Caco-2 (cell line): ENCODE measurements around the gene ZNF593. TPM values are rescaled to one million over a fixed set of nuclear protein-coding genes. Genes with fewer than 3 reads are reported as not detected.

ENCODE experiments used
- BruUV-seq: library from RNA; stranded (reverse); fragments of 400-500 nt; replicated peaks from 2 replicates; lab custom pipeline; 2021; lab: Mats Ljungman, UMichigan
- CTCF ChIA-PET: fragments of 300-600 bp; sonication (Branson Sonifier 250); formaldehyde crosslinking; loops from one replicate; lab custom pipeline; 2022; ENCODE audit warnings: antibody characterized with exemption; lab: Charles Lee
- POLR2A ChIA-PET: fragments of 300-600 bp; sonication (Branson Sonifier 250); formaldehyde crosslinking; loops from one replicate; lab custom pipeline; 2022; ENCODE audit warnings: antibody characterized with exemption; lab: Charles Lee
- DNase-seq, 2 experiments: peaks; one replicate each; pipeline versions ENCODE4 v3.0.0 to v3.0.0-alpha.2; 2020 to 2022
- H3K27me3 ChIP-seq: replicated peaks from 2 replicates; pipeline ENCODE4 v1.6.0; 2011; ENCODE audit warnings: low read length; ENCODE audit not compliant: control insufficient read depth, insufficient read depth
- H3K36me3 ChIP-seq: 2 replicates; pipeline ENCODE4 v1.5.1; 2011; ENCODE audit warnings: low read length; ENCODE audit not compliant: control insufficient read depth, insufficient read depth
- H3K4me1 ChIP-seq: fragments of 250-450 bp; sonication (Bioruptor Pico); 2 replicates; pipeline ENCODE4 v1.5.1; 2020; ENCODE audit warnings: mild to moderate bottlenecking
- H3K4me3 ChIP-seq: 2 replicates; pipeline ENCODE4 v1.5.1; 2011; ENCODE audit warnings: low read depth, mild to moderate bottlenecking, control low read depth, low read length
- H3K9me3 ChIP-seq: fragments of 250-450 bp; sonication (Bioruptor Pico); 2 replicates; pipeline ENCODE4 v1.5.1; 2020; ENCODE audit warnings: mild to moderate bottlenecking, moderate library complexity
- H3K27ac Mint-ChIP-seq: one replicate; pipeline ENCODE4 v1.8.0; 2022; ENCODE audit warnings: mixed read lengths; ENCODE audit not compliant: unreplicated experiment
- H3K27me3 Mint-ChIP-seq: one replicate; pipeline ENCODE4 v1.8.0; 2022; ENCODE audit warnings: mixed read lengths; ENCODE audit not compliant: insufficient read depth, unreplicated experiment
- H3K36me3 Mint-ChIP-seq: one replicate; pipeline ENCODE4 v1.8.0; 2022; ENCODE audit warnings: mild to moderate bottlenecking, mixed read lengths; ENCODE audit not compliant: insufficient read depth, unreplicated experiment
- H3K4me1 Mint-ChIP-seq: one replicate; pipeline ENCODE4 v1.8.0; 2022; ENCODE audit warnings: low read depth, mixed read lengths; ENCODE audit not compliant: unreplicated experiment
- H3K4me3 Mint-ChIP-seq: one replicate; pipeline ENCODE4 v1.8.0; 2022; ENCODE audit warnings: mild to moderate bottlenecking, moderate library complexity, mixed read lengths; ENCODE audit not compliant: unreplicated experiment
- H3K9me3 Mint-ChIP-seq: one replicate; pipeline ENCODE4 v1.8.0; 2022; ENCODE audit warnings: mixed read lengths; ENCODE audit not compliant: unreplicated experiment
- CTCF ChIP-seq, 2 experiments: fragments of 200-600 bp in 1 of 2; IDR thresholded peaks; 1 replicate in 1 of 2; 2 replicates in 1 of 2; pipeline versions ENCODE4 v1.5.1 to v1.8.0; 2011 to 2022; ENCODE audit warnings: antibody characterized with exemption in 1 of 2, control low read depth in 1 of 2, inconsistent platforms in 1 of 2, low read depth in 1 of 2, low read length in 1 of 2, mild to moderate bottlenecking in 1 of 2, moderate library complexity in 1 of 2; ENCODE audit not compliant: insufficient read depth in 1 of 2, severe bottlenecking in 1 of 2, unreplicated experiment in 1 of 2
- intact Hi-C: fragments of 100-400 bp; cut with micrococcal nuclease; formaldehyde crosslinking; loops from one replicate; pipeline ENCODE4 v1.10.0; 2022; ENCODE audit not compliant: unreplicated experiment
- total RNA-seq: library from RNA; stranded (reverse); gene quantifications from 2 replicates; pipeline ENCODE4 v1.2.3, GENCODE V29; 2022

ZNF593 gene
- total RNA-seq, 1 experiment from 2014 or later: 50.0 TPM

- Mint-ChIP-seq H3K9me3 (no peaks in the 10 kb centered on the region), H3K36me3 (no peaks in the 10 kb centered on the region), H3K4me1 (peaks cover 8% of the 10 kb centered on the region), H3K27ac (no peak overlapping the region), H3K27me3 (no peaks in the 10 kb centered on the region), H3K4me3 (no peak overlapping the region)
- Histone ChIP-seq H3K36me3 (no peaks in the 10 kb centered on the region), H3K9me3 (no peaks in the 10 kb centered on the region), H3K4me3 (no peak overlapping the region), H3K4me1 (peaks cover 20% of the 10 kb centered on the region), H3K27me3 (no peaks in the 10 kb centered on the region)
- DNase-seq: no peak
- no peak for TF ChIP-seq CTCF (IDR thresholded peaks at IDR 0.05; ENCODE audit: insufficient read depth in 1 of 2, low read depth in 1 of 2, low read length in 1 of 2, severe bottlenecking in 1 of 2, unreplicated experiment in 1 of 2)
- intact Hi-C loops: no loop called here
- ChIA-PET POLR2A (no interaction called here), CTCF (interaction anchor here (0.8 to 0.9 kb wide), 2 partner anchors 11 to 78 kb away, joined by 3 read pairs; partner anchors contain the start of gene CEP85)
- no TSS peak for BruUV-seq
Observed at GRCh38 chr1:26155370-26156284, 14.1 kb upstream of the ZNF593 start.

- TF ChIP-seq CTCF (IDR thresholded peaks at IDR 0.05; ENCODE audit: insufficient read depth in 1 of 2, low read depth in 1 of 2, low read length in 1 of 2, severe bottlenecking in 1 of 2, unreplicated experiment in 1 of 2): no peak
- intact Hi-C loops: no loop called here
- ChIA-PET POLR2A (no interaction called here), CTCF (interaction anchor here (0.8 to 0.9 kb wide), 2 partner anchors 11 to 77 kb away, joined by 3 read pairs; partner anchors contain the start of gene CEP85)
- Histone ChIP-seq H3K4me1 (peaks cover 23% of the 10 kb centered on the region), H3K36me3 (no peaks in the 10 kb centered on the region), H3K27me3 (no peaks in the 10 kb centered on the region), H3K9me3 (no peaks in the 10 kb centered on the region), H3K4me3 (no peak overlapping the region)
- H3K9me3 Mint-ChIP-seq: no peaks in the 10 kb centered on the region
- no peak overlapping the region for H3K27ac Mint-ChIP-seq
- H3K4me1 Mint-ChIP-seq: peaks cover 8% of the 10 kb centered on the region
- no peaks in the 10 kb centered on the region for H3K27me3 Mint-ChIP-seq
- H3K4me3 Mint-ChIP-seq: no peak overlapping the region
- no peaks in the 10 kb centered on the region for H3K36me3 Mint-ChIP-seq
- DNase-seq: peak in 1 of 2 experiments; percentile 45
- no TSS peak for BruUV-seq
Observed at GRCh38 chr1:26156285-26157038, 13.2 kb upstream of the ZNF593 start.

GRCh38 chr1:26158271-26158907 lies 11.3 kb upstream of the ZNF593 start:
- POLR2A ChIA-PET: interaction anchor here (0.5 kb wide), 1 partner anchor 60 kb away, joined by 3 read pairs; no protein-coding TSS in a partner anchor
- CTCF ChIA-PET: interaction anchor here (1.2 to 1.6 kb wide), 2 partner anchors 11 to 13 kb away, joined by 3 to 5 read pairs; partner anchors contain the start of gene ZNF593
- H3K4me3 ChIP-seq: no peak overlapping the region
- Mint-ChIP-seq H3K36me3 (no peaks in the 10 kb centered on the region), H3K9me3 (no peaks in the 10 kb centered on the region), H3K4me1 (peaks cover 8% of the 10 kb centered on the region), H3K27me3 (no peaks in the 10 kb centered on the region), H3K27ac (no peak overlapping the region), H3K4me3 (no peak overlapping the region)
- H3K9me3 ChIP-seq: no peaks in the 10 kb centered on the region
- no peak for TF ChIP-seq CTCF (IDR thresholded peaks at IDR 0.05; ENCODE audit: insufficient read depth in 1 of 2, low read depth in 1 of 2, low read length in 1 of 2, severe bottlenecking in 1 of 2, unreplicated experiment in 1 of 2)
- no peak for DNase-seq
- H3K4me1 ChIP-seq: peaks cover 23% of the 10 kb centered on the region
- no TSS peak for BruUV-seq
- no peaks in the 10 kb centered on the region for H3K27me3 ChIP-seq
- no peaks in the 10 kb centered on the region for H3K36me3 ChIP-seq
- intact Hi-C loops: no loop called here
